GM19468 (cell line): ENCODE measurements around the gene ADGRF3.
"Not testable (repeated sequence)": the region's sequence is repeated elsewhere in the genome, so short reads cannot be mapped to it uniquely, and the experiment has no call there.

Experiments used
- ATAC-seq: cut with Tn5 transposase; IDR thresholded peaks from one replicate; pipeline ENCODE4 v1.9.1; 2021; ENCODE audit warnings: mild to moderate bottlenecking, moderate library complexity, moderate number of reproducible peaks; ENCODE audit not compliant: unreplicated experiment; ENCODE audit errors: extremely low read depth

ADGRF3 gene

GRCh38 chr2:26346454-26347053, at the start of gene ADGRF3:
TSS of gene ADGRF3 (minus strand) at chr2:26346789. CDS start at chr2:26346234, 555 bp downstream.
- ATAC-seq = no peak

- no peak for ATAC-seq
Measured at GRCh38 chr2:26395394-26395793, 48.8 kb upstream of the ADGRF3 start.

- no peak for ATAC-seq
Measured at GRCh38 chr2:26394694-26395093, 48.1 kb upstream of the ADGRF3 start.

GRCh38 chr2:26387189-26387588, 40.6 kb upstream of the ADGRF3 start:
- no peak for ATAC-seq

- ATAC-seq = no peak
Measured at GRCh38 chr2:26384597-26384996, 38.0 kb upstream of the ADGRF3 start.

- no peak for ATAC-seq
Measured at GRCh38 chr2:26384183-26384582, 37.6 kb upstream of the ADGRF3 start.

GRCh38 chr2:26382564-26382963, 36.0 kb upstream of the ADGRF3 start:
- ATAC-seq = no peak

- ATAC-seq = no peak
Measured at GRCh38 chr2:26380281-26380680, 33.7 kb upstream of the ADGRF3 start.

GRCh38 chr2:26376799-26377198, 30.2 kb upstream of the ADGRF3 start:
- no peak for ATAC-seq

- not testable (repeated sequence) for ATAC-seq
Measured at GRCh38 chr2:26370909-26371308, 24.3 kb upstream of the ADGRF3 start.

- not testable (repeated sequence) for ATAC-seq
Measured at GRCh38 chr2:26369664-26370063, 23.1 kb upstream of the ADGRF3 start.

- ATAC-seq = no peak
Measured at GRCh38 chr2:26366957-26367356, 20.4 kb upstream of the ADGRF3 start.

- ATAC-seq = no peak
Measured at GRCh38 chr2:26364669-26365068, 18.1 kb upstream of the ADGRF3 start.

GRCh38 chr2:26363958-26364357, 17.4 kb upstream of the ADGRF3 start:
- ATAC-seq = no peak

- no peak for ATAC-seq
Measured at GRCh38 chr2:26363323-26363722, 16.7 kb upstream of the ADGRF3 start.

GRCh38 chr2:26359886-26360473, 13.4 kb upstream of the ADGRF3 start:
- ATAC-seq = no peak

- ATAC-seq = no peak
Measured at GRCh38 chr2:26356771-26357170, 10.2 kb upstream of the ADGRF3 start.

GRCh38 chr2:26356111-26356510, 9.5 kb upstream of the ADGRF3 start:
- ATAC-seq = no peak

- no peak for ATAC-seq
Measured at GRCh38 chr2:26355038-26355995, 8.7 kb upstream of the ADGRF3 start.

- ATAC-seq = not testable (repeated sequence)
Measured at GRCh38 chr2:26354469-26354868, 7.9 kb upstream of the ADGRF3 start.

- ATAC-seq = no peak
Measured at GRCh38 chr2:26352892-26353291, 6.3 kb upstream of the ADGRF3 start.
